Naive thymus-derived CD4-positive, alpha-beta T cell (primary cell): Measurements from ENCODE around the gene TMOD1. TPM values are rescaled to one million over a fixed set of nuclear protein-coding genes. Genes with fewer than 3 reads are reported as not detected.

Experiments used
- ATAC-seq: fragments of 150-1000 bp; cut with Tn5 transposase; 2 replicates; pipeline ENCODE4 v1.10.0; 2021; ENCODE audit warnings: mild to moderate bottlenecking, moderate library complexity
- CTCF ChIA-PET: fragments of 350-600 bp; sonication (Branson Sonifier 250); formaldehyde crosslinking; loops from one replicate; lab custom pipeline; 2021; ENCODE audit warnings: antibody characterized with exemption; lab: Charles Lee
- POLR2A ChIA-PET: fragments of 350-600 bp; sonication (Branson Sonifier 250); formaldehyde crosslinking; loops from one replicate; lab custom pipeline; 2021; ENCODE audit warnings: antibody characterized with exemption, inconsistent platforms; lab: Charles Lee
- DNase-seq, 9 donors: peaks; one replicate each; pipeline versions ENCODE4 v3.0.0 to v3.0.0-alpha.2; 2020 to 2022; ENCODE audit warnings: mixed read lengths in 1 of 9
- H3K27ac ChIP-seq: one replicate; pipeline ENCODE4 v1.7.0; 2013; ENCODE audit warnings: mild to moderate bottlenecking, low read depth, low read length, moderate library complexity
- H3K27me3 ChIP-seq, 2 donors: one replicate each; pipeline ENCODE4 v1.7.0; 2013; ENCODE audit warnings: low read length in 2 of 2, mild to moderate bottlenecking in 2 of 2, moderate library complexity in 2 of 2; ENCODE audit not compliant: control insufficient read depth in 2 of 2, insufficient read depth in 2 of 2
- H3K36me3 ChIP-seq, 3 experiments: 1 replicate in 2 of 3; 2 replicates in 1 of 3; pipeline ENCODE4 v1.7.0; 2013; ENCODE audit warnings: low read length in 3 of 3, mild to moderate bottlenecking in 3 of 3, moderate library complexity in 1 of 3; ENCODE audit not compliant: insufficient read depth in 3 of 3, control insufficient read depth in 2 of 3
- H3K4me1 ChIP-seq, 2 donors: one replicate each; pipeline ENCODE4 v1.7.0; 2013; ENCODE audit warnings: low read length in 2 of 2, mild to moderate bottlenecking in 2 of 2, moderate library complexity in 1 of 2; ENCODE audit not compliant: control insufficient read depth in 2 of 2, insufficient read depth in 2 of 2
- H3K4me3 ChIP-seq: 2 replicates; pipeline ENCODE4 v1.7.0; 2013; ENCODE audit warnings: mild to moderate bottlenecking, low read length
- H3K9me3 ChIP-seq, 3 experiments: 1 replicate in 2 of 3; 2 replicates in 1 of 3; pipeline ENCODE4 v1.7.0; 2013; ENCODE audit warnings: low read length in 3 of 3; ENCODE audit not compliant: control insufficient read depth in 2 of 3
- H3K27ac Mint-ChIP-seq, 9 donors: one replicate each; pipeline ENCODE4 v1.8.0; 2020 to 2022; ENCODE audit warnings: mixed read lengths in 9 of 9, mild to moderate bottlenecking in 8 of 9, moderate library complexity in 5 of 9, inconsistent platforms in 2 of 9
- H3K27me3 Mint-ChIP-seq, 5 donors: one replicate each; pipeline ENCODE4 v1.8.0; 2021 to 2022; ENCODE audit warnings: mixed read lengths in 5 of 5, mild to moderate bottlenecking in 1 of 5
- H3K36me3 Mint-ChIP-seq, 5 donors: one replicate each; pipeline ENCODE4 v1.8.0; 2020 to 2022; ENCODE audit warnings: mixed read lengths in 5 of 5, mild to moderate bottlenecking in 3 of 5, inconsistent platforms in 1 of 5
- H3K4me1 Mint-ChIP-seq, 7 donors: one replicate each; pipeline ENCODE4 v1.8.0; 2020 to 2022; ENCODE audit warnings: mixed read lengths in 7 of 7, mild to moderate bottlenecking in 3 of 7, inconsistent platforms in 1 of 7
- H3K4me3 Mint-ChIP-seq, 10 donors: one replicate each; pipeline ENCODE4 v1.8.0; 2020 to 2022; ENCODE audit warnings: mild to moderate bottlenecking in 10 of 10, mixed read lengths in 10 of 10, moderate library complexity in 6 of 10, inconsistent platforms in 2 of 10
- H3K9me3 Mint-ChIP-seq, 11 donors: one replicate each; pipeline ENCODE4 v1.8.0; 2020 to 2022; ENCODE audit warnings: mixed read lengths in 11 of 11, mild to moderate bottlenecking in 4 of 11, inconsistent platforms in 1 of 11, moderate library complexity in 1 of 11
- intact Hi-C, 2 donors: fragments of 100-400 bp; cut with micrococcal nuclease; formaldehyde crosslinking; loops; one replicate each; pipeline ENCODE4 v1.15.1; 2023
- polyA plus RNA-seq, 2 donors: library from polyadenylated mRNA; unstranded; fragments of 300-500 nt; fragmentation: Illumina TruSeq; gene quantifications; one replicate each; pipeline ENCODE4 v1.2.3, GENCODE V29; 2021
- total RNA-seq, 6 experiments: library from RNA in 5 of 6; stranded (reverse) in 5 of 6; gene quantifications; 1 replicate in 5 of 6; 2 replicates in 1 of 6; pipeline ENCODE4 v1.2.3 and lab custom pipeline; 2021 to 2026

TMOD1 gene
- total and polyA plus RNA-seq, 7 experiments from 2014 or later = 0.68 to 1.7 (median 1.1) TPM

DNA sequence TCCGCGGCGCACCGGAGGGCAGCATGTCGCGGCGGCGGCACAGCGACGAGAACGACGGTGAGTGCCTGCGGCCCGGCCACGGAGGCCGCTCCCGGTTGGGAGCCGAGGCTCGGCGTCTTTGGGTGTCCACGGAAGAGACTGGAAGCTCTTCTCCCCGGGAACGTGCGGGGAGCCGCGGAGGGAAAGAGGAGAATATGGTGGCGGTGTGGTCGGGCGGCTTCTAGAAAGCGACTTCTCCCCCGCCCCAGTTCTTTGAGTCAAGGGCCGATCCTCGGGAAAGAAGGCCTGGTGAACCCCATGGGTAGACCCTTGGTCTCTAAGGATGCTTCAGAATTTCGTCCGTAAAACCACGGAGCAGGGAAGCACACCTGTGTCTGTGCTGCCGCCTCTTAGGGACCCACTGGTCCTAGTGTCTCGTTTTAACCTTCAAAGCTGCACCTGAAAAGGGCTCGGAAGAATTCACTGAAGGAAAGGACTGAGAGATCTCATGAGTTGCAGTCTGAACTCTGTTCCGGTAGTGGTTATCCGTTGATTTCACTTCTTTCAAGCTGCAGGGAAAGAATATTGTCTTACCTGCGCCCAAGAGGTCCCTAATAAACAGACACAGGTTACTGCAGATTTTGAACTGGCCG lies 132.5 kb downstream of the TMOD1 start:
- Mint-ChIP-seq H3K9me3 (peaks cover 0 to 4% (median 0%) of the 10 kb centered on the region in 11 donors), H3K27ac (peak overlapping the region; percentile 98 to 100 (median 99)), H3K27me3 (no peaks in the 10 kb centered on the region), H3K4me1 (peaks cover 40 to 85% (median 70%) of the 10 kb centered on the region in 7 donors), H3K4me3 (peak overlapping the region; percentile 86 to 100 (median 96)), H3K36me3 (peaks cover 0 to 8% (median 0%) of the 10 kb centered on the region in 5 donors)
- ChIA-PET CTCF (interaction anchor here (1.0 to 2.5 kb wide), 3 partner anchors 15 to 287 kb away, joined by 3 to 13 read pairs (median 6); no protein-coding TSS in a partner anchor), POLR2A (interaction anchor here (0.5 to 2.7 kb wide), 18 partner anchors 8 to 1117 kb away, joined by 3 to 19 read pairs (median 4); partner anchors contain the start of genes NANS, TBC1D2, TDRD7 and XPA)
- no peaks in the 10 kb centered on the region for H3K27me3 ChIP-seq
- H3K27ac ChIP-seq = peak overlapping the region; percentile 88
- ATAC-seq = no peak
- H3K4me1 ChIP-seq = peaks cover 44 to 51% of the 10 kb centered on the region in 2 donors
- H3K4me3 ChIP-seq = peak overlapping the region; percentile 78
- intact Hi-C loops = loop anchor here (1.0 to 5.0 kb wide), 22 partner anchors 17 to 1215 kb away; partner anchors contain the start of genes TRMO (in 2 of the 2), XPA (in 2 of the 2), ZNF510 (in 2 of the 2) and ZNF782 (in 2 of the 2)
- DNase-seq = peak in 3 of 9 donors; percentile 20 to 46 (median 30)
- H3K36me3 ChIP-seq = peaks cover 0 to 6% (median 0%) of the 10 kb centered on the region in 3 experiments
- H3K9me3 ChIP-seq = no peaks in the 10 kb centered on the region

DNA sequence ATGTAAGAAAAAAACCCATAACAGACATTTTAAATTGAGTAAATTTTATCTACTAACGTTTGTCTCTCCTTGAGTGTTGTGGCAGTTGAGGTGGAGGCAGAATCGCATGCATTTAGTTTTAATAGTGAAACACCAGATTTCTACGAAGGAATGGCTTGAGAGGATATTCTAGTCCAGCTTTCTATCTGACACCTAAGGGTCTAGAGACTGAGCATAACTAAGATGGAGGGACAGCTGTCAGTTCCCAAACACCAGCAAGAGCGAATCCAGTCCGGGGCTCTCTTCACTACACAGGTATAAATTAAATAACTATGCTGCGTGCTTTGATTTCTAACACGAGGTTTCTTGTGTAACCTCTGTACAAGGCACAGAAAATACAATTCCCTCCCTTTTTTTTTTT lies 133.6 kb downstream of the TMOD1 start:
- H3K4me1 Mint-ChIP-seq = peaks cover 44 to 86% (median 71%) of the 10 kb centered on the region in 7 donors
- peaks cover 0 to 8% (median 0%) of the 10 kb centered on the region in 5 donors for H3K36me3 Mint-ChIP-seq
- peak overlapping the region; percentile 88 for H3K27ac ChIP-seq
- no peak for DNase-seq
- no peaks in the 10 kb centered on the region for H3K27me3 ChIP-seq
- intact Hi-C loops = no loop called here
- H3K9me3 ChIP-seq = no peaks in the 10 kb centered on the region
- ChIA-PET CTCF (interaction anchor here (1.0 kb wide), 1 partner anchor 14 kb away, joined by 3 read pairs; no protein-coding TSS in a partner anchor), POLR2A (interaction anchor here (0.5 kb wide), 1 partner anchor 270 kb away, joined by 3 read pairs; no protein-coding TSS in a partner anchor)
- H3K27ac Mint-ChIP-seq = peak overlapping the region in 7 of 9 donors; percentile 98 to 100 (median 99)
- peaks cover 0 to 6% (median 0%) of the 10 kb centered on the region in 3 experiments for H3K36me3 ChIP-seq
- ATAC-seq = no peak
- H3K27me3 Mint-ChIP-seq = no peaks in the 10 kb centered on the region
- H3K4me3 Mint-ChIP-seq = peak overlapping the region; percentile 86 to 100 (median 96)
- H3K4me3 ChIP-seq = peak overlapping the region; percentile 78
- peaks cover 44 to 51% of the 10 kb centered on the region in 2 donors for H3K4me1 ChIP-seq
- H3K9me3 Mint-ChIP-seq = peaks cover 0 to 4% (median 0%) of the 10 kb centered on the region in 11 donors

- H3K9me3 ChIP-seq = no peaks in the 10 kb centered on the region
- intact Hi-C loops = no loop called here
- peaks cover 0 to 4% (median 0%) of the 10 kb centered on the region in 11 donors for H3K9me3 Mint-ChIP-seq
- DNase-seq (no peak), ATAC-seq (no peak)
- no peaks in the 10 kb centered on the region for H3K27me3 Mint-ChIP-seq
- ChIA-PET POLR2A (interaction anchor here (1.1 kb wide), 1 partner anchor 9 kb away, joined by 4 read pairs; no protein-coding TSS in a partner anchor), CTCF (interaction anchor here (1.1 kb wide), 1 partner anchor 38 kb away, joined by 3 read pairs; no protein-coding TSS in a partner anchor)
- H3K36me3 ChIP-seq = peaks cover 0 to 17% (median 0%) of the 10 kb centered on the region in 3 experiments
- peaks cover 0 to 16% (median 0%) of the 10 kb centered on the region in 5 donors for H3K36me3 Mint-ChIP-seq
- no peaks in the 10 kb centered on the region for H3K27me3 ChIP-seq
- H3K4me3 ChIP-seq = no peak overlapping the region
- no peak overlapping the region for H3K27ac ChIP-seq
- H3K4me1 Mint-ChIP-seq = peaks cover 47 to 83% (median 69%) of the 10 kb centered on the region in 7 donors
- peak overlapping the region in 3 of 9 donors; percentile 4 to 16 (median 12) for H3K27ac Mint-ChIP-seq
- peaks cover 41 to 47% of the 10 kb centered on the region in 2 donors for H3K4me1 ChIP-seq
- peak overlapping the region; percentile 26 to 86 (median 55) for H3K4me3 Mint-ChIP-seq
Observed at GRCh38 chr9:97636903-97637302, 135.4 kb downstream of the TMOD1 start.

DNA sequence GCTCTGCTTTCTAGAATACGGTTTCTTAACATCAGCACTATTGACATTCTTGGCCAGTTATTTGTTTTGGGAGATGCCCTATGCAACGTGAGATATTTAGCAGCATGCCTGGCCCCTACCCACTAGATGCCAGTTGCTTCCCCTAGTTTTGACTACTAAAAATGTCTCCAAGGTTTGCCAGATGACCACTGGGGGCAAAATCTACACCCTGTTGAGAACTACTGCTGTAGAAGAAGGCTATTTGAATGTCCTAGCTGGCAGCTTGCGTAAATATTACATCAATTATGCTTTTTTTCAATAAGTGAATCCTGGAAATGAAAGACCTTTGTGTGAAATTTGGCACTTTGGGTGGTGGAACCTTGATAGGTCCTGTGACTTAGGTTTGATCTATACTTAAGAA lies 137.2 kb downstream of the TMOD1 start:
- Histone ChIP-seq H3K4me3 (no peak overlapping the region), H3K9me3 (no peaks in the 10 kb centered on the region), H3K36me3 (peaks cover 0 to 27% (median 3%) of the 10 kb centered on the region in 3 experiments), H3K4me1 (peaks cover 35 to 40% of the 10 kb centered on the region in 2 donors), H3K27ac (no peak overlapping the region), H3K27me3 (no peaks in the 10 kb centered on the region)
- Mint-ChIP-seq H3K4me1 (peaks cover 46 to 71% (median 67%) of the 10 kb centered on the region in 7 donors), H3K4me3 (peak overlapping the region in 1 of 10 donors; percentile 71), H3K36me3 (peaks cover 5 to 24% (median 7%) of the 10 kb centered on the region in 5 donors), H3K9me3 (peaks cover 0 to 1% (median 0%) of the 10 kb centered on the region in 11 donors), H3K27me3 (no peaks in the 10 kb centered on the region), H3K27ac (peak overlapping the region in 2 of 9 donors; percentile 8 to 11)
- no peak for ATAC-seq
- DNase-seq = no peak
- CTCF ChIA-PET = interaction anchor here (0.9 kb wide), 1 partner anchor 1690 kb away, joined by 3 read pairs; no protein-coding TSS in a partner anchor
- intact Hi-C loops = no loop called here
- POLR2A ChIA-PET = interaction anchor here (0.6 to 0.9 kb wide), 2 partner anchors 58 to 451 kb away, joined by 3 read pairs; no protein-coding TSS in a partner anchor

DNA sequence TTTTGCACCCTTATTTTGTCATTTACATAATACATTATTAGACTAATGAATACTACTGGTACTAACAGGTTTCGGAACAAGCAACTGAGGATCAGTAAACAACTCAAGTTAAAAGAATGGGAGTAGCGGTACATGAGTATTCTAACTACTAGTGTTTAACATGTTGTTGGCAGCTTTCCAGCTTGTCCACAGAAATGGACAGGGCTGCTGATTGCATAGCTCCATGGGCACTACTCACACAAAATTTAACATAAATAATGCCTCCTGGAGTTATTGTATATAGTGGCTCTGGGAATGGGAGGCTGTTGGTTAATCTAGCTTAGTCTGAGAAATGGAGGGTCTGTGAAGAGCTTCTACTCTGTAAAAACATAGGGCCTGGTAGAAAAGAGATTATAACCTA lies 138.9 kb downstream of the TMOD1 start:
- peaks cover 0 to 37% (median 7%) of the 10 kb centered on the region in 3 experiments for H3K36me3 ChIP-seq
- no peak for DNase-seq
- intact Hi-C loops = no loop called here
- Mint-ChIP-seq H3K9me3 (peaks cover 0 to 1% (median 0%) of the 10 kb centered on the region in 11 donors), H3K27ac (peak overlapping the region in 3 of 9 donors; percentile 20 to 44 (median 40)), H3K36me3 (peaks cover 9 to 29% (median 12%) of the 10 kb centered on the region in 5 donors), H3K27me3 (no peaks in the 10 kb centered on the region), H3K4me1 (peaks cover 40 to 60% (median 55%) of the 10 kb centered on the region in 7 donors), H3K4me3 (no peak overlapping the region)
- CTCF ChIA-PET = interaction anchor here (2.2 kb wide), 1 partner anchor 24 kb away, joined by 6 read pairs; no protein-coding TSS in a partner anchor
- POLR2A ChIA-PET = interaction anchor here (1.0 kb wide), 2 partner anchors 10 to 21 kb away, joined by 3 read pairs; no protein-coding TSS in a partner anchor
- H3K4me1 ChIP-seq = peaks cover 27 to 29% of the 10 kb centered on the region in 2 donors
- no peaks in the 10 kb centered on the region for H3K27me3 ChIP-seq
- H3K4me3 ChIP-seq = no peak overlapping the region
- ATAC-seq = no peak
- no peaks in the 10 kb centered on the region for H3K9me3 ChIP-seq
- H3K27ac ChIP-seq = no peak overlapping the region

DNA sequence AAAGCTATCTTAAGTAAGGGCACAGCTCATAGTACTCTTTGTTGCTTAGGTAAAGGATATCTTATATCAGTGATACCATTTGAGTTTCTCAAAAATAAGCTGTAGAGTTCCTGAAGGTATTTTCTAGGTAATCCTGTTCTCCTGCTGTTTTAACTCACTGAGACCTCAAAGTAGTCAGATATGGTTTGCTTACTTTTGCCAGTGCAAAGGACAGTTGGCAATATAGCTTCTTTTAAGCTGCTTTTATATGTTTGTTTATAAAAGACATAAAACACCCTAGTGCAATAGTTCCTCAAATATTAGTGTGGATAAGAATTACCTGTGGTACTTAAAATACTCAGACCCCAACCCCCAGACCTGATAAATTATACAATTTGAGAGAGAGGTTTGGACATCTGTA lies 144.3 kb downstream of the TMOD1 start:
- no peak for ATAC-seq
- no peak overlapping the region for H3K4me3 Mint-ChIP-seq
- peak overlapping the region in 1 of 9 donors; percentile 28 for H3K27ac Mint-ChIP-seq

More for the DNA sequence above, 144.3 kb downstream of the TMOD1 start:
- CTCF ChIA-PET = no interaction called here
- Histone ChIP-seq H3K36me3 (peaks cover 11 to 69% (median 14%) of the 10 kb centered on the region in 3 experiments), H3K9me3 (no peaks in the 10 kb centered on the region), H3K4me3 (no peak overlapping the region), H3K27me3 (no peaks in the 10 kb centered on the region), H3K27ac (no peak overlapping the region), H3K4me1 (no peaks in the 10 kb centered on the region)
- intact Hi-C loops = no loop called here
- Mint-ChIP-seq H3K9me3 (no peaks in the 10 kb centered on the region), H3K36me3 (peaks cover 9 to 37% (median 17%) of the 10 kb centered on the region in 5 donors), H3K4me1 (peaks cover 6 to 16% (median 11%) of the 10 kb centered on the region in 7 donors), H3K27me3 (no peaks in the 10 kb centered on the region)
- POLR2A ChIA-PET = interaction anchor here (1.3 to 1.8 kb wide), 3 partner anchors 9 to 12 kb away, joined by 4 to 16 read pairs (median 4); partner anchors contain the start of genes NCBP1 and TSTD2
- DNase-seq = no peak
